Stimulated activated CD4-positive, alpha-beta T cell treated with anti-CD3 and anti-CD28 coated beads, TNF-alpha, amount 100 ng/mL, for 1 hour (primary cell): ENCODE measurements around the gene UVSSA.

Experiments
- DNase-seq, 3 donors: peaks; one replicate each; pipeline ENCODE4 v3.0.0-alpha.2; 2020; ENCODE audit warnings: low read depth in 3 of 3, low spot score in 1 of 3

The UVSSA gene

DNA sequence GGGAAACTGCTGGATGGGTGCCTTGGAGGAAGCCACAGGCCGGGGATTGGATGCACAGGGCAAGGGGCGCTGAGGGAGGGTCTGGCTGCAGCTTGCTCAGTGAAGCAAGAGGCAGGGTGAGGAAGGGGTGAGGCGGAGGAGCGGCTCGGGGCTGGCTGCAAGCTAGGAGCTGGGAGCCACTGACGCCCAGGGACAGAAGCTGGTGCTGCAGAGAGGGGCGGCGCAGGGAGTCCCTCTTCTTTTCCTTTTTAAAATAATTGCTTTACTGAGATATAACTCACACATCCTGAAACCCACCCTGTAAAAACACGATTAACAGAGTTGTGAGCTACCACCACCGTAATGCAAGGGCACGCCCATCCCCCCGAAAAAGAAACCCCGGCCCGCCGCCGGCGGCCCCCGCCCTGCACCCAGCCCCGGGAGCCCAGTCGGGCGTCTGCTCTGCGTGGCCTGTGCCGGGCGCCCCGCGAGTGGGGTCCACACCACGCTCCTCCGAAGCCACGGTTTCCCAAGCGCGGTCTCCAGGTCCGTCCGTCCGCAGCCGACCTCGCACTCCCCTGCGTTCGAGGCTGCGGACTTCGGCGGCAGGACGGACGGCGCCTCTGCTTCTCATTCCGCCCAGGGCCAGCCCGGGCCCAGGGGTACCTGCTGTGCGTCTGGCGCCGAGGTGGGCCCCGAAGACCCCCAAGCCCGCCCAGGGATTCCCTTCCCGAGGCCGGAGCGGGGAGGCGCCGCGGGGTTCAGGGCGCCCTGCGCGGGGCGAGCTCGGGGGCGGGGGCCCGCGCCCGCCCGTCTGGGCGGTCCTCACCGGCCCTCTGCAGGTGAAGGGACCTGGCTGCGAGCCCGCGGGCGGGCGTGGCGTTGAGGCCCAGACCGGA, 866 bp upstream of the UVSSA start:
- peak in 1 of 3 donors; percentile 27 for DNase-seq

DNA sequence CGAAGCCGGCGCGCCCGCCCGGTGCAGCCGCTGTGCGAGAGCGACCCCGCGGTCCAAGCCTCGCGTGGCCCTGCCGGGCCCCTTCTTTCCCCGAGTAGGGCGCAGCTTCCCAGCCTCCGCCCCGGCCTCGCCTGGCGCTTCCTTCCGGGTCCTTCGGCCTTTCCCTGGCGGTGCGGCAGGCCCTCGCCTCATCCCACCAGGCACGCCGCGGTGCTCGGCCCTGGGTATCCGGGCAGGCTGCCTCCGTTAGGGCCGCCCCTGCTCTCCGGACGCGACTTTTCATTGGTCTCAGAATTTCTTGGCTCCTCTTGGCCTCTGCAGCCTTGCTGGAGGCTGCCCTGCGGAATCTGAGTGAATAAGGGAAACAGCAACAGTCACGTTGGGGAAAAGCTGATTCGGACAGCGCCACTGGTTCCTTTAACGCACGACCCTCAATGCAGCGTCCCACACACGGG, 429 bp downstream of the UVSSA start:
- DNase-seq: peak in 1 of 3 donors; percentile 29

DNA sequence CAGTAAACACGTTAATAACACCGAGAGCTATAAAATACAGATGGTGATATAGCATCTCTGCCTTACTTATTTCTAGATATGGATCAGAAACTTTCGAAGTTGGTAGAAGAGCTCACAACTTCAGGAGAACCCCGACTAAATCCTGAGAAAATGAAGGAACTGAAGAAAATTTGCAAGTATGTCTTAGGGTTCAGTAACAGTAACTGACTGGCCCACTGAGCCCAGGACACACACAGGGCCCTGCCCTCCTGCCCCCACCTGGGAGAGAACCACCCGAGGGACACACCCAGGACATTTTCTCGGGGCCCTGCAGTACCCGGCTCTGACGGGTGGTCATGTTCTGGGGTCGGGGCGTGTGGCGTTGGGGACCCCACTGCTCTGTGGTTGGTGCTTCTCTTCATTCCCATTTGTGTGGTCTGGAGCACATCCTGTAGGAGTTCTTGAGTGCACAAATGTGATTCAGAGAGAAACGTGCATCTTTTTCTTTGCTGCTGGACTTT, 1.1 kb downstream of the UVSSA start:
- DNase-seq: no peak

DNA sequence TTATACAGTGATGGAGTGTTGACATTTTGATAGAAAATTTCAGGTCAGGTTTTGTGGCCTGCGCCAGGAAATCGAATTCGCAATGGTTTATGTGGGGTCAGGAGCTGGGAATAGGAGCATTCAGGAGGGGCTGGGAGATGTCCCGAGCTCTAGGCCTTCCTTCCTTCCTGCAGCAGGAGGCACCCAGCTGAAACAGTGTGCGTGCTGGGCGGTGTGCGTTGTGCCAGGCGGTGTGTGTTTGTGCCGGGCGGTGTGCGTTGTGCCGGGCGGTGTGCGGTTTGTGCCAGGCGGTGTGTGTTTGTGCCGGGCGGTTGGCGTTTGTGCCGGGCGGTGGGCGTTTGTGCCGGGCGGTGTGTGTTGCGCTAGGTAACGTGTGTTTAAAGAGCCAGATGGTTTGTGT, 1.7 kb downstream of the UVSSA start:
- no peak for DNase-seq

DNA sequence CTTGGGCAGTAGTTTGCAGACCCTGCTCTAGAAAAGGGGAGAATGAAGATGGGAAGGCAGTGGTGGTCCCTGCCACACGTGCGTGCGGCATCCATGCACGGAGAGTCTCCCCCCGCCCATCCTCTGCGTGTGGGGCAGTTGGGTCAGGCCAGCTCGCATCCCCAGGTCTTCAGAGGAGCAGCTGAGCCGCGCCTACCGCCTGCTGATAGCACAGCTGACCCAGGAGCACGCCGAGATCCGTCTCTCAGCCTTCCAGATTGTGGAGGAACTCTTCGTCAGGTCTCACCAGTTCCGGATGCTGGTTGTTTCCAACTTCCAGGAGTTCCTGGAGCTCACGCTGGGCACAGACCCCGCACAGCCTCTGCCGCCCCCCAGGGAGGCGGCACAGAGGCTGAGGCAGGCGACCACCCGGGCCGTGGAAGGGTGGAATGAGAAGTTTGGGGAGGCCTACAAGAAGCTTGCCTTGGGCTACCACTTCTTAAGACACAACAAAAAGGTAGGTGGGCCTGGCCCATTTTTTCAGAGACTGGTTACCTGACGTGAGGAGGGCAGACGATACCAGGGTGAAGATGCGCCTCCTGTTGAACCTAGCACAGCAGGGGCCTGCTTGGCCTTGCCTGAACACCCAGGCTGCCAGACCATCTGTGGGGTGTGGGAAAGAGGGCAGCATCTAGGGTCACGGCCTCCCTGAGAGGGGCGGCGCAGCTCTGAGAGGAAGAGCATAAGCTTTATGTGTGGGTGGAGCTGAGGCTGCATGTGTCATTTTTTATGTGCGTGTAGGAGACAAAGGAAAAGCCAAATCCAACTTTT, 2.6 kb downstream of the UVSSA start:
- no peak for DNase-seq

DNA sequence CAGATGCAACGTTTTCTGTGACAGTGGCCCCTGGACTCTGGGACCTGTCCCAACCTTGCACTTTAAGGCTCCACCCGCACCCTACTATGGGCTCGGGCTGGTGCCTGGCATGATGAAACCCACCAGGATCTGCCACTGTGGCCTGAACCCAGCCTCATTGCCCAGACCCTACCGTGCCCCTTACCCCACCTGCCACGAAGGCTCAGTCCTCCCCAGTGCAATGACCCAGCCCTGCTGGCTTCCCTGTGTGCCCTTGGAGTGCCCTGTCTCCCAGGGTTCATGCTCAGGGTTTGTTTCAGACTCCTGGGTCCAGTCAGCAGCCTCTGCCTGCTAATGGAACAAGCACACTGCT, 3.1 kb downstream of the UVSSA start:
- DNase-seq: no peak

DNA sequence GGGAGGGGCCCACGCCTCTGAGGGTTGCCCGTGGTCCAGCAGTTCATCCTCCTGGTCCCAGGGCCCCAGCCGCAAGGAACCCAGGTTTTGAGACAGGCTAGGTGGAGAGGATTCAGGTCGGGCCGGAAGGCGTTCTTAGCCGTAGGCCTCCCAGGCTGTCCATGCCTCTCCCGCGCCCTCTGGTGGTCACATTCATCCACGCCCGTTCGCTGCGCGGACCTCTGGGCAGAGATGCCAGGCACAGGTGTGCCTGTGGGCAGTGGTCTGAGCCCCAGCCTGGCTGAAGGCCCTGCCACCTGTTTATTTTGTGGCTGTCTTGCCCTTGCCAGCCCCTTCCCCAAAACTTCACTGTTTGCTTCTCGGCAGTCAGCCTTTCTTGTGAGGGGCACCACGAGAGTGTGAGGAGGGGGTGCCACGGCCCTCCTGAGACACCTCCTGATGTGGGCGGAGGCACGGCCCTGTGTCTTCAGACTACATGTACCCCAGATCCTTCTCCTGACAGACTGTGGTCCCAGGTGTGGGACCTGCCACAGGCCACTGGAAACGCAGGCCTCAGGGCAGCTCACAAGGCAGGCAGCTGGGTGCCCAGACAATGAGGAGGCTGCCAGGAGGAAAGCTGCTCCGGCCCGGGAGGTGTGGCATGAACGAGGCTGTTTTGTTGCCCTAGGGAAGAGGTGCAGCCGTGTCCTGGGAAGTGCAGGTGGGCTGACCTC, 5.0 kb downstream of the UVSSA start:
- DNase-seq: peak; percentile 69 to 89 (median 78)

DNA sequence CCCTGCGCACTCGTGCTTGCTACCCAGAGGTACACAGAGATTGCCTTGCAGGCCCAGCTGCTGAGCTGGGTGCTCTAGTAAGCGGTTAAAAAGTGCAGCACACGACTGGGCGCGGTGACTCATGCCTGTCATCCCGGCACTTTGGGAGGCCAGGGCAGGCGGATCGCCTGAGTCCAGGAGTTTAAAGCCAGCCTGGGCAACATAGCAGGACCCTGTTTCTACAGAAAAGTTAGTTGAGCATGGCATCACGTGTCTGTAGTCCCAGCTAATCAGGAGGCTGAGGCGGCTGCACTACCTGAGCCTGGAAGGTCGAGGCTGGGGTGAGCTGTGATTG, 5.5 kb downstream of the UVSSA start:
- no peak for DNase-seq

DNA sequence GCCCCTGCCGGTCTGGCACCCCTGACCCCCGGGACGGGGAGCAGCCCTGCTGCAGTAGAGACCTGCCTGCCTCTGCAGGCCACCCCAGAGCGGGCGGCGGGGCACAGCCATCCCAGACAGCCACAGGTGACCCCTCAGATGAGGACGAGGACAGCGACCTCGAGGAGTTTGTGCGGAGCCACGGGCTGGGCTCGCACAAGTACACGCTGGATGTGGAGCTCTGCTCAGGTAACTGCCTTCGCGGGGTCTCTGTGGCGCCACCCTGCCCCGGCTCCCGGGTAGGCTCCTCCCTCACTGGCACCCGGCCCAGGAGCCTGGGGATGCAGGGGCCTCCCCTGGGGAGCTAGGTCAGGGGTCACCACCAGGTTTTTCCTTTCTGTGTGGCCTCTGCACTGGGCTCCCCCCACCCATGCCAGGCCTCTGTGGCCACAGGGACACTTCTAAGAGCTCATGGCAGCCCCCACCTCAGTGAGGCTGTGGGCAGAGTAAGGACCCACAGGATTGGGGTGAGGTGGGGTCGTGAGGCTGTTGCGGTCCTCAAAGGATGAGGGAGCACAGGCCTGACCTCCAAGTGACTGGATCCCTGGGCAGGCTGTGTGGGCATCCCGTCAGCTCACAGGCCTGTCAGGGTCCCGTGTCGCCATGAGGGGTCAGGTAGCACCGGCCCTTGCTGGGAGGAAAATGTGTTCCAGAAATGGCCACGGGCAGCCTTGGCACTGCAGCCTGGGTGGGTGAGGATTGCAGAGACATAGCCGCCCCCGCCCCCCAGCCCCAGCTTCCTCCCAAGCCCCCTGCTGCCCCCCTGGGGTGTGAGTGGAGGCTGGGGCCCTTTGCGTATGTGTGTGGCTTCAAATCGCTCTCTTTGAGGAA, 6.4 kb downstream of the UVSSA start:
- no peak for DNase-seq

DNA sequence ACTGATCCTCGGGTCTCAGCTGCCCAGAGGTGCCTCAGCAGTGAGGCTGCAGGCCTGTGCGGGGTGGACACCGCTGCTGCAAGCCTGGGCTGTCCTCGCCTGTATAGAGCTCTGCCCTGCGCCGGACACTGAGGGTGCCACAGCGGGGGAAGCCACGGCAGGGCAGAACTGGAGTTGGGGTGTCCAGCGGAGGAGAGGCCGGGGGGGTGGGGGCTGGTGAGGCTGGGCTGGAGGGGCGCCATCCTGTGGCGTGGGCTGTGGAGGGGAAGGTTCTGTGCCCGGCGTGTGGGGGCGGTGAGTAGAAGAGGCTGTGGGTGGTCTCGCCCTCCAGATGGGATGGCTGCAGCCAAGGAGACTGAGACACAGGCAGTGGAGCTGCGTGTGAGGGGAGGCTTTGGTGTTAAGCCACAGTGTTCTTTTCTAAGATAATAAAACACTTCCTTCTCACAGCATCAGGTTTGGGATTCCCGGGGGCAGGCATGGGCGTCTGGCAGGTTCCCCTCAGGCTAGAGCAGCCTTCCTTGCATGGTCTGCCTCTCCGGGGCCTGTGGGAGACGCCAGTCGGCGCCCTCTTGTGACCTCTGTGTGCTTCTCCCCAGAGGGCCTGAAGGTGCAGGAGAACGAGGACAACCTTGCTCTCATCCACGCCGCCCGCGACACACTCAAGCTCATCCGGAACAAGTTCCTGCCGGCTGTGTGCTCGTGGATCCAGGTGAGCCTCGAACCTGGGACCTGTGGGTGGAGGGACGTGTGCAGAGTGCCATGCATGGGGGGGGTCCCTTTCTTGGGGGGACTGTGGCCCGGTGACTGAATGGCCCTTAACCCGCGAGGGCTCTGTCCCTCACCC, 7.4 kb downstream of the UVSSA start:
- no peak for DNase-seq

DNA sequence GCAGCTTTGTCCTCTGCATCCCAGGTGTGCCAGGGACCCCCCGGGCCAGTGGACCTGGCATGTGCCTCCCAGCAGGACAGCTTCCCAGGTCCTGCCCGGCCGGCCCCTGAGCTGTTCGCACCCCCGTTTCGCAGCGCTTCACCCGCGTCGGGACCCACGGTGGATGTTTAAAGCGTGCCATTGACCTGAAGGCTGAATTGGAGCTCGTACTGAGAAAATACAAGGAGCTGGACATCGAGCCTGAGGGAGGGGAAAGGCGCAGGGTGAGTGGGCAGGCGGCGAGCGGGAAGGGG, 7.9 kb downstream of the UVSSA start:
- DNase-seq: no peak

DNA sequence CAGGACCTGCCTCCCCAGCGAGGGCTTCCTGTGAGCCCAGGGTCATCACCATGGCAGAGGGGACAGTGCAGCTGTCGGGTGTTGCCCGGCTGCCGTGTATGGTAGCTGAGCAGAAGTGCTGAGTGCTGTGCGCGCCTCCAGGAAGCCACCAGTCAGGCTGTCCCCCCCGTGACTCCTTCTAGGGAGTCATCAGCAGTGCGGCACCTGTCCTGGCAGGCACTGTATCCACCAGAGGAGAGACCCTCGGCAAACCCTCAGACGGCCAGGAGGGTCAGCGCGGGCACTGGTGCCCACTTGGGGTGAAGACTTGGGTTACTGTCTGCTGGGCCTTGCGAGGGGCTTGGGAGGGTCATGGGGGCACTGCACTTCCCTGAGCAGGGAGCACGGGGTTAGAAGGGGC, 8.4 kb downstream of the UVSSA start:
- no peak for DNase-seq

DNA sequence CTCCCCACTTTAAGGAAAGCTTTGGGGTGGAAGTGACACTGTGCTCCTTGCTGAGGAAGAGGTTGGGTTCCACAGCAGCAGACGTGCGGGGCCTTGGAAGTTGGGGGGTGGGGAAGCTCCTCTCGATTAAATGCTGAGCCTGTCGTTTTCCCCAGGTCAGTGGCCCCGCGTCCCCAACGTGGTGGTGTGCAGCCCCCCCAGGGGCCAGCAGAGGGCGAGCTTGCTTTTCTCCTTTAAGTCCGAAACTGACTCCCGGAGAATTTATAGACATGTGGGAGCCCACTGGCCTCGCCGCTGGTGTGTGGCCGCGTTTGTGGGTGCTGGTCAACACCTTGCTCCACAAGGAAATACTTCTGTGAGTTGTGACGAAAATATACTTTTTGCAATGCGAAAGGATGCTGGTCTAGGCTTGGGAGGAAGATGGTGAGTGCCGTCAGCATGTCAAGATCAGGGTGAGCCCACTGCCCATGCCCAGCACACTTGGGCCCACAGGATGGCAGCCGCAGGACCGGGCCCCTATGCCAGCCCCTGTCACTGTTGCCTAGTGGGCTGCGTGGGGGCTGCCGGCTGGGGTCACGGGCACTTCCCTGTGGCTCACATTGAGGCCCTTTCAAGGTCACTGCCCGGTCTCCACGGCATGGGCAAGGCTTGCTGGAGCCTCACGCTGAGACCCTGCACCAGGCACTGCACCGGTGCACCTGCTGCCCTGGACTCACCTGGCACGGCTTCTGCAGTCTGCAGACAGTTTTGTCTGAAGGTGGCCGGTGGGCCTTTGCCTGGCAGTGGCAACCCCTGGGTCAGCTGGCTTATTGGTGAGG, 9.4 kb downstream of the UVSSA start:
- peak in 2 of 3 donors; percentile 14 to 27 for DNase-seq

DNA sequence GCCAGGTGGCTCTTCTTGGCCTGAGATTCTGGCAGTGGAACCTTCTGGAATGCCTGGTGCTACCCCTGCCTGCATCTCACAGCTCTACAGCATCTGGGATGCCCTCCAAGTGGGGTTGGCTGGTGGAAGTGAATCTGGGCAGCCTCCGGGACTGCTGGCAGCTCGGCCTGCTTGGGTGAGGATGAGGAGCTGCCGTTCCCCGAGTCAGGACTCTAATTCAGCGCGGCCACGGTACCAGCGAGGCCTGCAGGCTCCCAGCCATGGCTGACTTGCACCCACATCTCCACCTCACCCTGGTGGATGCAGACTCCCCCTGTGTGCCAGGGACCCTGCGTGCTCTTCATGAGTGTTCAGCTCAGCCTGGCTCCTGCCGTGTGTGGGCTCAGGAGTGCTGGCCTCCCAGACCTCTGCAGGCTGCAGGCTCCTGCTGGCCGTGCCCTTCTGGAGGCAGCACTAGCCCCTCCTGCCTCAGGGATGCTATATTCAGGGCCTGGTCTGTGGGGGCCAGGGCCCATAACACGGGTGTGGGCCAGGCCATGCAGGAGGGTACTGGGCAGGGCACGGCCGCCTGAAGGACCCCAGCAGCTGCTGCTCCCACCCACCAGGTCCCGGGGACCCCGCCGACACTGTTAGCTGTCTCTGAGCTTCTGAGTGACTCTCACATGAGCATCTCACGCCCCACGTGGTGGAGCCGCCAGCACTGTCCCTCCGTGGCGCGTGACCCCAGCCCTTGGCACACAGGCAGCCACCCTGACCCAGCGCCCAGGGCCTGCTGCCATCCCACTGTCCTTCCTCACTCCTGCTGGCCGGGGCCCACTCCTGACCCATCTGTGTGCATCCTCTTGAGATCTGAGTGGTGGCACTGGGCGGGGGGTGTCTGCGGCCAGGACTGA, 10.6 kb downstream of the UVSSA start:
- DNase-seq: no peak

DNA sequence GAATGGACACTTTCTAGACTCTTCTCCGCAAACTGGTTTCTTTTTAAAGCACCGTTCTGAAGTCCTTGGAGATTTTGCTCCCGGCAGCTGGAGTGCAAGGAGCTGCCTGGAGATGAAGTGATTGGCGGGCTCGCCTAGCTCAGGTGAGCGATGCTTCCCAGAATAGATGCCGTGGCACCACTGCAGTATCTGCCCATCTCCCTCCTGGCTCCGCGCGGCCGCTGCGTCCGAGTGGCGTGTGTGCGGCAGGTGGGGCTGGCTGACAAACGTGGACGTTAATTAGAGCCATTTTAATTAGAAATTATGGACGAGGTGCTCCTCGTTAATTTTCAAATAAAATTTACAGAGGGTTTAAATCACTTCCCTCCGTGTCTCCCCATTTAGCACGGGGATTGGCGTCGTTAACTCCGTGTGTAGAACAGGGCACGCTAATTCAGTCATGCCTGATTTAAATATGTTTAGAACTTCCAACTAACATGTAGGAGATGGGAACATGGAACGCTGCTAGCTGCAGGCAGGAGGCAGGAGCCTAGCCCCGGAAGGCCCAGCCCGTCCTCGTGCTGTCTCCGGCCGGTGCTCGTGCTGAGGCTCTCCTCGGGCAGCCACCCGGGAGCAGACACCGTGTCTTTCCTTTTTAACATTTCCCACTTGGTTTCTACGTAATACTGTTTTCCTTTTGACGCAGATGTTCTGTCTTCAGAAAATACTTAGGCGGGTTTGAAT, 11.6 kb downstream of the UVSSA start:
- no peak for DNase-seq

DNA sequence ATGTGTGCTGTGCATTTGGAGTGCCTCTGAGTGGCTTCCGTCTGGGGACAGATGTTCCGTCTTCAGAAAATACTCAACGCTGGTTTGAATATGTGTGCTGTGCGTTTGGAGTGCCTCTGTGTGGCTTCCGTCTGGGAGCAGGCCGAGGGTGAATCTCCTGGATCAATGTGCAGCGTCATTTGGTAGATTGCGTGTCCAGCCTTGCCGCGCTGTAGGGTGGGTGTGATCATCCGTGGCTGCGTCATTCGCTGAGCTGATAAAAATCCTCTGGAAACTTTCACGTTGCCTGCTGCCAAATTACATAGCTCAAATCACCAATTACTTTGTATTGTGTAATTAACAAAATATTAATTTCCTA, 12.1 kb downstream of the UVSSA start:
- no peak for DNase-seq

DNA sequence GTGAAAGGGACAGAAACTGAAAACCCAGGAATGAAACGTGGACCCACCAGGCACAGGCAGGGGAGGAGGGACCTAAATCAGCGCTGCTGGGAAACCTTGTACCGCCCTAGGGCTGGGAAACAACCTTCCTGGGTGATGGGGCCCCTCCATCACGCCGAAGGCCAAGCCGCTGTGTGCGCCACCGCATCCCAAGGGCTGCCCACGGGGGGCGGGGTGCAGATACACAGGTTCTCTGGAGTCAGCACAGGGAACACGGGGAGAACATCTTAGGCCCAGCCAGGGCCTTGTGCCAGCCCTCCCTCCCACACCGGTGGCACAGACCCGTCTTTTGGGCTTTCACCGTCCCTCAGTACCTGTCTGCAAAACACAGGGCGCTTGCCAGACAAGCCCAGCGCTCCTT, 13.0 kb downstream of the UVSSA start:
- no peak for DNase-seq
